HG02938 (cell line): ENCODE results near the gene MOB1B.
"Not testable (repeated sequence)": the region's sequence is repeated elsewhere in the genome, so short reads cannot be mapped to it uniquely, and the experiment has no call there.

Source experiments
- ATAC-seq: cut with Tn5 transposase; IDR thresholded peaks from one replicate; pipeline ENCODE4 v1.9.1; 2021; ENCODE audit warnings: mild to moderate bottlenecking, moderate library complexity; ENCODE audit not compliant: unreplicated experiment

Gene MOB1B

DNA sequence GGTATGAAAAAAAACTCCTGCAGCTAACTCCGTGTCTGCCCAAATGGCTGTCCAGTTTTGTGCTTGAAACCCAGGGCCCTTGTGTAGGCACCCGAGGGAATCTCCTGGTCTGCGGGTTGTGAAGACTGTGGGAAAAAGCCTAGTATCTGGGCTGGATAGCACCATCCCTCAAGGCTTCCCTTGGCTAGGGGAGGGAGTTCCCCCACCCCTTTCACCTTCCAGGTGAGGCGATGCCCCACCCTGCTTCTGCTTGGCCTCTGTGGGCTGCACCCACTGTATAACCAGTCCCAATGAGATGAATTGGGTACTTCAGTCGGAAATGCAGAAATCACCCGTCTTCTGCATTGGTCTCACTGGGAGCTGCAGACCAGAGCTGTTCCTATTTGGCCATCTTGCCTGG, 102.9 kb downstream of the MOB1B start:
- not testable (repeated sequence) for ATAC-seq

DNA sequence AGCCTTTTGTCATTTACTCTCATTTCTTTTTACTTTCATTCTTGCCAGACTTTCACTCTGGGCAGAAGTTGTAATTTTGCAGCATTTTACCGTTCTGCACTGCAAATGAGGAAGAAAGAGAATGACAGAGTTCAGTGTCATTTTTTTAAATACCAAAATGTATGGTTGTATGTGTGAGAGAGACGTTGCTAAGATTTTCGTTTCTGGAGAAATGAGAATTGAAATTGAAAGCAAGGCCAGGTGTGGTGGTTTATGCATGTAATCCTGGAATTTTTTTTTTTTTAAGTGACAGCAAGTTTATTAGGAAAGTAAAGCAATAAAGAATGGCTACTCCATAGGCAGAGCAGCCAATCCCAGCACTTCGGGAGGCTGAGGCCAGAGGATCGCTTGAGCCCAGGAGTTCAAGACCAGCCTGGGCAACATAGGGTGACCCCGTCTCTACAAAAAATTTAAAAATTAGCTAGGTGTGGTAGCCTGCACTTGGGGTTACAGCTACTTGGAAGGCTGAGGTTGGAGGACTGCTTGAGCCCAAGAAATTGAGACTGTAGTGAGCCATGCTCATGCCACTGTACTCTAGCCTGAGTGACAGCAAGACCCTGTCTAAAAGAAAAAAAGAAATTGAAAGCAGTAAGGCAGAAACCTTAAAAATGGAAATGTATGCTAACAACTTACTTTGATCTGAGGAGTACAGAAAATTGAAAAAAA, 104.2 kb downstream of the MOB1B start:
- ATAC-seq = peak; percentile 84

DNA sequence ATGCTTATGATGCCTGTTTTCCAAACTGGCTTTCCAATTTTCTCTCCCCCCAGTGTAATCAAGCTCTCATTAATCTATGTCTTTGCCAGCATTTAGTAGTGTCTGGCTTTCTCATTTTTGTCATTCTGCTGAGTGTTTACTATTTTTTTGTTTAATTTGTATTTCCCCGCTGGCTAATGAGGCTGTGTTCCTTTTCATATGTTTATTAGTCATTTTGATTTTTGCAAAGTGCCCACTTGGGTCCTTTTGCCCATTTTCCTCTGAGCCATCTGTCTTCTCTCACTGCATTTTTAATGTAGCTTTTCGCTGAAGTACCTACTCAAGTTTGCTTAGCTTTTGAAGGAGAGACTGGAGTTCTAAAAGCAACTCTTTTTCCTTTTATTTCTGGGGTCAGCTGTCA, 106.0 kb downstream of the MOB1B start:
- no peak for ATAC-seq

DNA sequence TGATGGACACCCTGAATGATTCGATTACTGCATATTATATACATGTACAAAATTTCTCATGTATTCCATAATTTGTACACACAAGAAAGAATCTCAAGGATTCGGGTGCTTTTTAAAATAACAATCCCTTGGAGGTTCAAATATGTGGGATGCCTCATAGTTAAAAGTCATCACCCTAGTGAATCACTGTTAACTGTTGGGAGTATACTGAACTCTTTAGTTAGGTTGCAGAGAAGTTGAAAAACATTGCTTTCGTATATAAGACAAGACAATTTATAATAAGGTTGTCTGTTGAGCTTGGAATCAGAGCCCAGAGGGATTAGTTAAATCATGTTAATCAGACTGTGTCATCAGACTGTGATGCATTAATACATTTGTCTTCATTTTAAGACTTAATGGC, 106.9 kb downstream of the MOB1B start:
- no peak for ATAC-seq

DNA sequence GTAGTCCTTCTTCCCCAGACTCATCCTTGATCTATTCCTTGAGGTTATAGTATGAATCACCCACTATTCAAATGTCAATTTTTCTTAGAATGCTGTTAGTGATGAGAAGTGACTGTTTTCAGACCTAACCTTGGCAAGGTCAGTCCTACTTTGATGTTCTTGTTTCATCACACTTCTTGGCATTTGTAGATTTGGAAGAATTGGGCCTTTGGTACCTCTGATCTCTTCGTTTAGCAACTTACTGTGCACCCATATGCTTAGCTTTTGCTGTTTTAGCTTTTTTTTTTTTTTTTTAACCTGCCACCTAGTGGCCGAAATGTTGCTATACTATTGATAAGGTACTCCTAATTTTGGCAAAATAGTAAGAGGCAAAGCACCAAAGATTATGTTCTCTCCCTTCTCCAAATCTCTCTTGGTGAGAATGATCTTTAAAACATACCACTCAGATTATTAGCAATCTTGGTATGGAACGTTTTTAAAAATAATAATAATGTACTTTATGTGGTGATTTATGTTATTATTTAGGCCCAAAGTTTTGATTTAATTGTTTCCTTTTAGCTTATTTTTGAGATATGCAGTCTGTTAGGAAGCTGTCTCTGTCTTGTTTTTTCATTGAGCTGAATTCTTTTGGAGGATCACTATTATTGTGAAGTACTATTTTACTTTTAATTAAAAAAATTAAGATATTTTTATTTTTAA, 107.9 kb downstream of the MOB1B start:
- peak; percentile 34 for ATAC-seq

DNA sequence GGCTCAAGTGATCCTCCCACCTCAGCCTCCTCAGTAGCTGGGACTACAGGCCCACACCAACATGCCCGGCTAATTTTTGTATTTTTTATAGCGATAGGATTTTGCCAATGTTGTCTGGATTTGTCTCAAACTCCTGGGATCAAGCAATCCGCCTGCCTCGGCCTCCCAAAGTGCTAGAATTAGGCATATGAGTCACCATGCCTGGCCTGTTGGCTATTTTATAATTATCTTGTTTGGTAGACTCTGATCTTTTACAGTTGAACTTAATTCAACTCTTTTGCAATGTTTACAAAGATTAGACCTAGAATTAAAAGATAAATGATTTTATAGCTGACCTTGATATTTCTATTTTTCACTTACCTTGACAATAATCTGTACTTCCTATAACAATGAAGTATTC, 109.3 kb downstream of the MOB1B start:
- ATAC-seq = no peak

DNA sequence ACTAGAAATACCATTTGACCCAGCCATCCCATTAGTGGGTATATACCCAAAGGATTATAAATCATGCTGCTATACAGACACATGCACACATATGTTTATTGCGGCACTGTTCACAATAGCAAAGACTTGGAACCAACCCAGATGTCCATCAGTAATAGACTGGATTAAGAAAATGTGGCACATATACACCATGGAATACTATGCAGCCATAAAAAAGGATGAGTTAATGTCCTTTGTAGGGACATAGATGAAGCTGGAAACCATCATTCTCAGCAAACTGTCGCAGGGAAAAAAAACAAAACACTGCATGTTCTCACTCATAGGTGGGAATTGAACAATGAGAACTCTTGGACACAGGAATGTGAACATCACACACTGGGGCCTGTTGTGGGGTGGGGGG, 115.2 kb downstream of the MOB1B start:
- ATAC-seq = not testable (repeated sequence)

DNA sequence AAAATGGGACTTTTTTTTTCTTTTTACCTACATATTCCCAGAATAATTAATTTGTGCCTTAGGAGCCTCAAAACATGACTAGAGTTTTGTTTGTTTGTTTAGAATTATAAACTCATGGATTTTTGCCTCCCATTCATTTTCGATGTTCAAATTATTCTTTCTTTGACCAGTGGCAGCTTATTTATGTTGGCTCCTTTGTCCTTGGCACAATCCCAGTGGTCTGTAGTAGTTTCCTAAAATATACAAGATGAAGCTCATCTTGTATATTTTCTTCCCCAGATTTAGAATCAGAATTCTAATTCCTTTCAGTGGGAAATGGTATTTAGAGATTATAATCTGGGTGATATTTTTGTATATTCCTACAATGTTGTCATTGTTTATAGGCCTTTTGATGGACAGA, 118.4 kb downstream of the MOB1B start:
- ATAC-seq = no peak

DNA sequence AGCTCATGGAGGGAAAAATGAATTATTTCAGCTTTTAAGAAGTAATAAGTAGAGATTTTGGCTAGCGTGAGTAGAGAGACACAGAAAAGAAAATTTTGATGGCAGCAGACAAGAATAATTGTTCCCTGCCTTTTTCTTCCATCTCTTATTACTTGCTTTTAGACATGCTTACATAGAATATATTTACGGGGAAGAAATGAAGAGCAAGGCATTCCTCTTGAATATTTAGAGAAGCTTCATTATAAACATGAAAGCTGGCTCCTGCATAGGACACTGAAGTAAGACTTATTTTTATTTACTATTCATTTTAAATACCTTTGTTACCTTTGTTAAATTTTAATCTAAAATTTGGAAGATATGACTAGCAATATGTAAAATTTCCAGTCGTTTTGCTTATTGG, 123.5 kb downstream of the MOB1B start:
- no peak for ATAC-seq

DNA sequence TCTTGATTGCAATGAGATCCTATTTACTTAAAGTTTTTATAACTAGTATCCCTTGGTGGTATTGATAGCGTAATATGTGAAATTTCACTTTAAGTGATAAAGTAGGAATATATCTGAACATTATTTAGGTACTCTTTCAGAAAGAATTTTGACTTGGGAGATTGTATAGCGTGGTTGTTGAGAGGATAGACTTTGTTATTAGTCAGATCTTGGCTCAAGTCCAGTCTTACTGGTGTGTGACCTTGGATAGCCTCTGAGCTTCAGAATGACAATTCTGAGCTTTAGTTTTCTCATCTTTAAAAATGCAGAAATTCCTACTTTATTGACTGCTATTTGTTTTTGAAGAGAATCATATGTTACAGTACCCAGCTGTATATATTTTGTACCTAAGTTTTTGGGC, 123.9 kb downstream of the MOB1B start:
- ATAC-seq = no peak

DNA sequence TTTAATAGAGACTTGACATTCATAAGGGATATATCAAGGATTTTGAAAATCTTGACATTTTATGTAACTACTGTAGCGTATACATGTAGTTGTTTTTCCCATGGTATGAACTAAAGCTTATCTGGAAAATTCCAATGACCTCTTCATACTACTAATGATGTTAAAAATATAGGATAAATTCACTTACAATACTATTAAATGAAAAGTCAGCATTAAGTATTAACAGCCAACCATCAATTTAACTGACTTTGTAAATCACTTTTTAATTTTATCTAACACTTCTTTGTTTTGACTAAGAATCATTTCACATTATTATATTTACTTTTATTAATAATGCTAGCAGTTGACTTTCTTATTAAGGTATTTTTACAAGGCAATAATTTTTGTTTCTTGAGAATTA, 125.4 kb downstream of the MOB1B start:
- no peak for ATAC-seq

DNA sequence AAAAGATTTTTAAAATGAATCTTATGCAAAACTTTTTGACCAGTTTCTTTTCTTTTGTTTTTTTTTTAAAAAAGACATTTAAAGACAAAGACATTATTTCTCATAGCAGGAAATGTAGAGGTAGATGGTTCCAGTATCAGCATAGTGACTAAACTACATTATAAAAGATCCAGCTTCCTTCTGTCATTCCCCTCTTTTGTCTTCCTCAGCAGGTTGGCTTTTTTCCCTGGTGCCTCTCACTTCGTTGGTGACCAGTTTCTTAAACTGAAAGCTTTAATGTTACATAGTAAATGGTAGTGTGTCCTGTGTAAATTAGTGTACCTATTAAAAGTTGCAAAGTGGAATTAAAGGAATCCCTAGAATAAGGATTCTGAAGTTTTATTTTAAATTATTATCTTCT, 127.3 kb downstream of the MOB1B start:
- no peak for ATAC-seq

DNA sequence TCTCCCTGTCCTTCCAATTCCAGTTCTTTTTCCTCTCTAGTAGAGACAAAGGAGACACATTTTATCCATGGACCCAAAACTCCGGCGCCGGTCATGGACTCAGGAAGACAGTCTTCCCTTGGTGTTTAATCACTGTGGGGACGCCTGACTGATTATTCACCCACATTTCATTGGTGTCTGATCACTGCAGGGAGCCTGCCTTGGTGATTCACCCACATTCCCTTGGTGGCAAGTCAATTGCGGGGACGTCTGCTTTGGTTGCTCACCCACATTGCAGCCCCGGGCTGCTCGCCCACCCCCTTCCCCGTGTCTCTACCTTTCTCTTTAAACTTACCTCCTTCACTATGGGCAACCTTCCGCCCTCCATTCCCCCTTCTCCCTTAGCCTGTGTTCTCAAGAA, 129.9 kb downstream of the MOB1B start:
- not testable (repeated sequence) for ATAC-seq
